GM21825 (cell line): ENCODE results near the gene SLC35E2B.
"Not testable (repeated sequence)": the region's sequence is repeated elsewhere in the genome, so short reads cannot be mapped to it uniquely, and the experiment has no call there.

Source experiments
- ATAC-seq: cut with Tn5 transposase; IDR thresholded peaks from one replicate; pipeline ENCODE4 v1.9.1; 2021; ENCODE audit warnings: mild to moderate bottlenecking, moderate library complexity; ENCODE audit not compliant: unreplicated experiment

Gene SLC35E2B

GRCh38 chr1:1704284-1704957 is 11.8 kb upstream of the SLC35E2B start:
- not testable (repeated sequence) for ATAC-seq

- no peak for ATAC-seq
These were observed 11.2 kb upstream of the SLC35E2B start for GRCh38 chr1:1703796-1704195.

DNA sequence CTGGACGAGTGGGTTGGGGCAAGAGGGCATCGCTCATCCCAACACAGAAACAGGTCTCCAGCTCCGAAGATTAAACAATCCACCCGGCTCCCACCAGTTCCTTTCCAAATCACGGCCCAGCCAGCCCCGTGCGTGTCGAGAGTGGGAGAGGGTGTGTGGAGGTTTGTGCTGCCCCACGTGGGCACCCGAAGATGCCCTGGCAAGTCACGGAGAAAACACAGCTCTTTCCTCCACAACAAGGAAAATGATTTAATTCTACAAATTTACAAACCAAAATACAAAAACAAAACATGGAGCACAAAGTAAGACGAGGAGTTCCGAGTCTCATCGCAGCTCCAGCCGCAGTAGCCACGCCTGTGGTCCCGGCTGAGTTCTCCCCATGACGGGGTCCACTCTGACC is 9.9 kb upstream of the SLC35E2B start:
- ATAC-seq: not testable (repeated sequence)

DNA sequence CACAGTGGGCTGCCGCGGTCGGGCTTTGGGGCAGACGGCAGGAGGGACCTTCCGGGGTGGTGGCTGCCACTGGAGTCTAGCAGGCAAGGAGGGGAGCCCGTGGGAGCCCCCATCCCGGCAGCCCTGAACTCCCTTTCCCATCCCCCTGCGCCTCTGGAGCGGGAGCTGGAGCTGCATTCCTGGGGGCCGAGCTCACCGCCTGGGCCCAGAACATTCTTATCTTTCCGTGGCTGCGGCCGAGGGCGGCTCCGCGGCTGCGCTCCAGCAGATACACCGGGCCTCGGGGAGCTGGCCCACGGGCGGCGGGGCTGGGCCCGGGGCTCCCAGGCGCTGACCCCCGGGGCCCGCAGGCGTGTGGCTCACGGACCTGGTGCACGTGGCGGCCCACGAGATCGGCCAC is 8.0 kb upstream of the SLC35E2B start:
- ATAC-seq: not testable (repeated sequence)

- ATAC-seq: not testable (repeated sequence)
These were observed 7.5 kb upstream of the SLC35E2B start for GRCh38 chr1:1700067-1700466.

DNA sequence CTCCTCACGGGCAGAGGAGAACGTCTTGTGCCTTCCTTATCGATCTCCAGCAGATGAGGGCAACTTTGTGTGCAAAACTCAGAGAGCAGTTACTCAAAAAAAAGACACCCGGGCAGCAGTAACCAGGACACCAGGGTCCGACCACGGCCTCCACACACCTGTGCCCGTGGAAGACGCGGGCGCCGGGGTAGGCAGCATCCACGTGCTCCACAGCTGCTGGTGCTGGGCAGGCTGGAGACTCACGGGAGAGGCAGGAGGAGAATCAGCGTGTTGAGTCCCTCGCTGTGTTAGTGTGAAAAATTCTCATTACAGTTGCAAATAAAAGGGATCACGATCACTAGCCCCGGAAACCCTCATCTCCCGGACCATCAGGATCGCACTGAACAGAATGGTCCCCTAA is 6.5 kb upstream of the SLC35E2B start:
- not testable (repeated sequence) for ATAC-seq

- ATAC-seq: not testable (repeated sequence)
These were observed 5.0 kb upstream of the SLC35E2B start for GRCh38 chr1:1697358-1698183.

- ATAC-seq: not testable (repeated sequence)
These were observed 4.1 kb upstream of the SLC35E2B start for GRCh38 chr1:1696431-1697357.

- ATAC-seq: peak; percentile 41
These were observed 276 bp downstream of the SLC35E2B start for GRCh38 chr1:1692324-1692713.

GRCh38 chr1:1691443-1691842 is 1.2 kb downstream of the SLC35E2B start:
- ATAC-seq: not testable (repeated sequence)

- not testable (repeated sequence) for ATAC-seq
These were observed 3.1 kb downstream of the SLC35E2B start for GRCh38 chr1:1689526-1689925.

GRCh38 chr1:1687846-1688245 is 4.7 kb downstream of the SLC35E2B start:
- no peak for ATAC-seq

GRCh38 chr1:1684031-1684681 is 8.4 kb downstream of the SLC35E2B start:
- ATAC-seq: no peak

GRCh38 chr1:1683104-1683905 is 9.3 kb downstream of the SLC35E2B start:
- no peak for ATAC-seq

DNA sequence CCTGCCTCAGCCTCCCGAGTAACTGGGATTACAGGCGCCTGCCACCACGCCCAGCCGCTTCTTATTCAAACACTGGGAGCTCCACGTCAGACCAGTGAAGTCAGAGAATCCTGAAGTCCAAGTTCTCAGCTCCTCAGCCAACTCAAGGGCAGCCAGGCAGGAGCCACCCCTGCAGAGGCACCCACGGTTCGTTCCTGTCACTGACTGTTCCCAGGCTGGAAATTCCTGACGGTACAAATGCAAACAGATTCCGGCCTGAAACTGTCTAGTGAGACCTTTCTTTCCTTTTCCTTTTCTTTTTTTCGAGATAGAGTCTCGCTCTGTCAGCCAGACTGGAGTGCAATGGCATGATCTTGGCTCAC is 11.7 kb downstream of the SLC35E2B start:
- ATAC-seq: no peak

DNA sequence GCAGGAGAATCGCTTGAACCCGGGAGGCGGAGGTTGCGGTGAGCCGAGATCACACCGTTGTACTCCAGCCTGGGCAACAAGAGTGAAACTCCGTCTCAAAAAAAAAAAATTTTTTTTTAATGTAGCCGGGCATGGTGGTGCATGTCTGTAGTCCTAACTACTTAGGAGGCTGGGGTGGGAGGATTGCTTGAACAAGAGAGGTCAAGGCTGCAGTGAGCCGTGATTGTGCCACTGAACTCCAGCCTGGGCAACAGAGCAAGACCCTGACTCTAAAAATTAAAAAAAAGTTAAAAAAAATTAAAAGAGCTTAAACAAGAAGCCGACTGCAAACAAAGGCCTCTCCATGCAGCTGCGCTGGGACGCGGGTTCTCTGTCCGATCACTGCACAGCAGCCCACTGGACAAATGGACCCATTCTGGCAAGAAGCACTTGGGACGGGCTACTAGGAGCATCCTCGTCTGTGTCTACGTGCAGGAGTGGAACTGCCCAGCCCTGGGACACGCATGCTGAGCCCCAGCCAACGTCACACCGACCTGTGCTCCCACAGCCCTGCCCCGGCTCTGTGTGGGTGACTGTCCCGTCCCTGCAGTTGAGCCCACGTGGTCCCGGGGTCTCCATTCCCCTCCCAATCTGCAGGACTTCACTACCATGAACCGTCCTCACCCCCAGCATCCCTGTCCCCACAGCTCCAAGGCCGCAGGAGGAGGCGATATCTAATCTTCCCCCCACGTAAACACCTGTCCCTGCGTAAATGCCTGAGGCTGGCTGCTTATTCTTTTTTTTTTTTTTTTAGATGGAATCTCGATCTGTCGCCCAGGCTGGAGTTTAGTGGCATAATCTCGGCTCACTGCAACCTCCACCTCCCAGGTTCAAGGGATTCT is 12.3 kb downstream of the SLC35E2B start:
- ATAC-seq: no peak

- no peak for ATAC-seq
These were observed 13.8 kb downstream of the SLC35E2B start for GRCh38 chr1:1678581-1679380.
